H9 (cell line): Measurements from ENCODE around the gene C11orf16. TPM values are rescaled to one million over a fixed set of nuclear protein-coding genes. Genes with fewer than 3 reads are reported as not detected.
A peak's percentile ranks its signal among the peaks of the same experiment; 100 is the strongest.

ENCODE experiments used
- DNase-seq: peaks from one replicate; pipeline ENCODE4 v3.0.0-alpha.2; 2017
- H2AFZ ChIP-seq: one replicate; pipeline ENCODE4 v1.6.1; 2013; ENCODE audit warnings: mild to moderate bottlenecking, low read length, control low read depth, moderate library complexity
- H2AK5ac ChIP-seq: 2 replicates; pipeline ENCODE4 v1.6.1; 2013; ENCODE audit warnings: low read length, control low read depth, mixed read lengths; ENCODE audit not compliant: insufficient read length
- H2BK120ac ChIP-seq: one replicate; pipeline ENCODE4 v1.6.1; 2013; ENCODE audit warnings: low read depth, mild to moderate bottlenecking, low read length, control low read depth, inconsistent platforms; ENCODE audit not compliant: poor library complexity, severe bottlenecking
- H2BK12ac ChIP-seq: 2 replicates; pipeline ENCODE4 v1.6.1; 2013; ENCODE audit warnings: low read length, control low read depth, mixed read lengths, low read depth; ENCODE audit not compliant: insufficient read length
- H2BK15ac ChIP-seq: 2 replicates; pipeline ENCODE4 v1.6.1; 2013; ENCODE audit warnings: low read depth, low read length, control low read depth
- H2BK20ac ChIP-seq: one replicate; pipeline ENCODE4 v1.6.1; 2013; ENCODE audit warnings: low read depth, mild to moderate bottlenecking, low read length, control low read depth, inconsistent platforms; ENCODE audit not compliant: poor library complexity, severe bottlenecking
- H2BK5ac ChIP-seq: 2 replicates; pipeline ENCODE4 v1.6.1; 2013; ENCODE audit warnings: low read length, control low read depth, mixed read lengths; ENCODE audit not compliant: insufficient read length
- H3K14ac ChIP-seq: 2 replicates; pipeline ENCODE4 v1.6.1; 2013; ENCODE audit warnings: low read length, control low read depth; ENCODE audit not compliant: insufficient read depth
- H3K18ac ChIP-seq: 2 replicates; pipeline ENCODE4 v1.6.1; 2013; ENCODE audit warnings: low read depth, mild to moderate bottlenecking, mixed read lengths, low read length, control low read depth; ENCODE audit not compliant: insufficient read length
- H3K23ac ChIP-seq: 2 replicates; pipeline ENCODE4 v1.6.1; 2013; ENCODE audit warnings: low read length, control low read depth, mixed read lengths, low read depth; ENCODE audit not compliant: insufficient read length
- H3K23me2 ChIP-seq: 2 replicates; pipeline ENCODE4 v1.6.1; 2013; ENCODE audit warnings: low read depth, mild to moderate bottlenecking, mixed read lengths, low read length, control low read depth; ENCODE audit not compliant: insufficient read length, poor library complexity, severe bottlenecking
- H3K27ac ChIP-seq: 2 replicates; pipeline ENCODE4 v1.5.1; 2013; ENCODE audit warnings: low read length, control low read depth, mixed read lengths, low read depth; ENCODE audit not compliant: insufficient read length
- H3K27me3 ChIP-seq: 2 replicates; pipeline ENCODE4 v1.6.1; 2013; ENCODE audit warnings: low read length, control low read depth, inconsistent platforms; ENCODE audit not compliant: insufficient read depth
- H3K4ac ChIP-seq: 2 replicates; pipeline ENCODE4 v1.6.1; 2013; ENCODE audit warnings: low read depth, mild to moderate bottlenecking, control low read depth, inconsistent platforms, low read length, moderate library complexity
- H3K4me1 ChIP-seq: 2 replicates; pipeline ENCODE4 v1.6.1; 2013; ENCODE audit warnings: low read length, control low read depth, inconsistent platforms; ENCODE audit not compliant: insufficient read depth
- H3K4me2 ChIP-seq: 2 replicates; pipeline ENCODE4 v1.6.1; 2013; ENCODE audit warnings: low read length, control low read depth, mixed read lengths; ENCODE audit not compliant: insufficient read length, insufficient read depth
- H3K56ac ChIP-seq: 2 replicates; pipeline ENCODE4 v1.6.1; 2013; ENCODE audit warnings: low read depth, mild to moderate bottlenecking, mixed read lengths, low read length, control low read depth; ENCODE audit not compliant: insufficient read length
- H3K79me1 ChIP-seq: 2 replicates; pipeline ENCODE4 v1.6.1; 2013; ENCODE audit warnings: low read depth, mild to moderate bottlenecking, moderate library complexity, low read length, control low read depth, inconsistent platforms; ENCODE audit not compliant: insufficient read depth, poor library complexity, severe bottlenecking
- H3K79me2 ChIP-seq: 2 replicates; pipeline ENCODE4 v1.6.1; 2013; ENCODE audit warnings: low read length, control low read depth, inconsistent platforms; ENCODE audit not compliant: insufficient read depth
- H3K9ac ChIP-seq: 2 replicates; pipeline ENCODE4 v1.6.1; 2013; ENCODE audit warnings: low read length, control low read depth, mixed read lengths; ENCODE audit not compliant: insufficient read length; ENCODE audit errors: extremely low read depth
- H3K9me3 ChIP-seq: one replicate; pipeline ENCODE4 v1.6.1; 2013; ENCODE audit warnings: low read depth, low read length, inconsistent platforms; ENCODE audit not compliant: control insufficient read depth
- H3T11ph ChIP-seq: one replicate; pipeline ENCODE4 v1.6.1; 2013; ENCODE audit warnings: mild to moderate bottlenecking, low read length, control low read depth, inconsistent platforms
- H4K20me1 ChIP-seq: one replicate; pipeline ENCODE4 v1.6.1; 2013; ENCODE audit not compliant: control insufficient read depth, insufficient read length, insufficient read depth
- H4K5ac ChIP-seq: 2 replicates; pipeline ENCODE4 v1.6.1; 2013; ENCODE audit warnings: low read depth, mild to moderate bottlenecking, mixed read lengths, low read length, control low read depth; ENCODE audit not compliant: insufficient read length
- H4K8ac ChIP-seq: replicated peaks from 2 replicates; pipeline ENCODE4 v1.6.1; 2013; ENCODE audit warnings: low read length, control low read depth, mixed read lengths, low read depth; ENCODE audit not compliant: insufficient read length
- H4K91ac ChIP-seq: 2 replicates; pipeline ENCODE4 v1.6.1; 2013; ENCODE audit warnings: low read depth, mild to moderate bottlenecking, moderate library complexity, mixed read lengths, low read length, control low read depth; ENCODE audit not compliant: insufficient read length
- H3K27ac Mint-ChIP-seq, 3 experiments: 2 replicates in 2 of 3; 3 replicates in 1 of 3; pipeline ENCODE4 v1.8.0; 2020 to 2021; ENCODE audit warnings: mixed read lengths in 3 of 3, mild to moderate bottlenecking in 1 of 3, moderate library complexity in 1 of 3
- H3K27me3 Mint-ChIP-seq: 2 replicates; pipeline ENCODE4 v1.8.0; 2021; ENCODE audit warnings: low read depth, mild to moderate bottlenecking, moderate library complexity, mixed read lengths
- H3K36me3 Mint-ChIP-seq, 3 experiments: 2 replicates in 2 of 3; 3 replicates in 1 of 3; pipeline ENCODE4 v1.8.0; 2020 to 2021; ENCODE audit warnings: low read depth in 3 of 3, mixed read lengths in 3 of 3; ENCODE audit not compliant: insufficient read depth in 1 of 3
- H3K4me1 Mint-ChIP-seq, 2 experiments: 2 replicates each; pipeline ENCODE4 v1.8.0; 2020; ENCODE audit warnings: mixed read lengths in 2 of 2
- H3K4me3 Mint-ChIP-seq, 2 experiments: 2 replicates in 1 of 2; 3 replicates in 1 of 2; pipeline ENCODE4 v1.8.0; 2020 to 2021; ENCODE audit warnings: mild to moderate bottlenecking in 2 of 2, mixed read lengths in 2 of 2, moderate library complexity in 1 of 2
- H3K9me3 Mint-ChIP-seq, 2 experiments: 2 replicates in 1 of 2; 3 replicates in 1 of 2; pipeline ENCODE4 v1.8.0; 2020; ENCODE audit warnings: mild to moderate bottlenecking in 2 of 2, mixed read lengths in 2 of 2, moderate library complexity in 1 of 2
- CTCF ChIP-seq: fragments of 200-600 bp; sonication (generic); conservative IDR thresholded peaks from 3 replicates; pipeline ENCODE4 v1.8.0; 2021; ENCODE audit warnings: antibody characterized with exemption, mild to moderate bottlenecking
- WGBS: extraction: QIAGEN DNeasy Blood & Tissue Kit; methylation state at CpG from one replicate; pipeline ENCODE4 v1.1.7; 2013; ENCODE audit warnings: missing lambda C conversion rate, low lambda C conversion rate, mixed read lengths; ENCODE audit not compliant: insufficient read length; ENCODE audit errors: extremely low coverage; 5-methylcytosine and 5-hydroxymethylcytosine counted together
- total RNA-seq: library from RNA; stranded (reverse); gene quantifications from 2 replicates; pipeline ENCODE4 v1.2.1, GENCODE V29; 2021

C11orf16 gene
- total RNA-seq, 1 experiment from 2014 or later: 0.15 TPM

- Mint-ChIP-seq H3K4me1 (no peaks in the 10 kb centered on the region; a peak in 1 of 4 replicates), H3K27ac (peak overlapping the region in 1 of 3 experiments; percentile 53; a peak in 2 of 7 replicates), H3K36me3 (peaks cover 24 to 57% (median 41%) of the 10 kb centered on the region in 3 experiments; a peak in 6 of 7 replicates), H3K27me3 (no peaks in the 10 kb centered on the region; the same call in 1 of the 2 replicates), H3K9me3 (no peaks in the 10 kb centered on the region), H3K4me3 (no peak overlapping the region)
- H3K56ac ChIP-seq: no peak overlapping the region
- no peaks in the 10 kb centered on the region for H3K79me2 ChIP-seq
- no peak overlapping the region for H3K9ac ChIP-seq
- no peak overlapping the region for H3K27ac ChIP-seq
- no peak overlapping the region for H3K18ac ChIP-seq
- no peak overlapping the region for H4K8ac ChIP-seq
- DNase-seq: no peak
- no peak overlapping the region for H2AK5ac ChIP-seq
- no peak overlapping the region for H4K5ac ChIP-seq
- H2BK12ac ChIP-seq: no peak overlapping the region
- H3K14ac ChIP-seq: no peak overlapping the region
- H3K27me3 ChIP-seq: no peaks in the 10 kb centered on the region
- no peak overlapping the region for H4K91ac ChIP-seq
- H3K4ac ChIP-seq: no peak overlapping the region
- H3K4me2 ChIP-seq: no peak overlapping the region
- no peaks in the 10 kb centered on the region; the same call in 1 of the 2 replicates for H3K4me1 ChIP-seq
- no peaks in the 10 kb centered on the region for H4K20me1 ChIP-seq
- H2BK20ac ChIP-seq: no peak overlapping the region
- no peak overlapping the region for H2BK120ac ChIP-seq
- TF ChIP-seq CTCF: no peak
- H3T11ph ChIP-seq: no peak overlapping the region
- H3K23me2 ChIP-seq: no peaks in the 10 kb centered on the region
- H2BK5ac ChIP-seq: no peak overlapping the region
- no CpG with 5 or more reads among the region's 5 CpGs for WGBS
- H3K23ac ChIP-seq: no peak overlapping the region
- no peak overlapping the region for H2BK15ac ChIP-seq
- no peaks in the 10 kb centered on the region for H3K79me1 ChIP-seq
- no peak overlapping the region for H2AFZ ChIP-seq
- H3K9me3 ChIP-seq: no peaks in the 10 kb centered on the region
Measured at GRCh38 chr11:8922691-8923090, 10.1 kb downstream of the C11orf16 start.
